Caco-2 (cell line): ENCODE results near the gene SLC13A4. TPM values are rescaled to one million over a fixed set of nuclear protein-coding genes. Genes with fewer than 3 reads are reported as not detected.

Source experiments
- BruUV-seq: library from RNA; stranded (reverse); fragments of 400-500 nt; replicated peaks from 2 replicates; lab custom pipeline; 2021; lab: Mats Ljungman, UMichigan
- CTCF ChIA-PET: fragments of 300-600 bp; sonication (Branson Sonifier 250); formaldehyde crosslinking; loops from one replicate; lab custom pipeline; 2022; ENCODE audit warnings: antibody characterized with exemption; lab: Charles Lee
- POLR2A ChIA-PET: fragments of 300-600 bp; sonication (Branson Sonifier 250); formaldehyde crosslinking; loops from one replicate; lab custom pipeline; 2022; ENCODE audit warnings: antibody characterized with exemption; lab: Charles Lee
- DNase-seq, 2 experiments: peaks; one replicate each; pipeline versions ENCODE4 v3.0.0 to v3.0.0-alpha.2; 2020 to 2022
- H3K27me3 ChIP-seq: replicated peaks from 2 replicates; pipeline ENCODE4 v1.6.0; 2011; ENCODE audit warnings: low read length; ENCODE audit not compliant: control insufficient read depth, insufficient read depth
- H3K36me3 ChIP-seq: 2 replicates; pipeline ENCODE4 v1.5.1; 2011; ENCODE audit warnings: low read length; ENCODE audit not compliant: control insufficient read depth, insufficient read depth
- H3K4me1 ChIP-seq: fragments of 250-450 bp; sonication (Bioruptor Pico); 2 replicates; pipeline ENCODE4 v1.5.1; 2020; ENCODE audit warnings: mild to moderate bottlenecking
- H3K4me3 ChIP-seq: 2 replicates; pipeline ENCODE4 v1.5.1; 2011; ENCODE audit warnings: low read depth, mild to moderate bottlenecking, control low read depth, low read length
- H3K9me3 ChIP-seq: fragments of 250-450 bp; sonication (Bioruptor Pico); 2 replicates; pipeline ENCODE4 v1.5.1; 2020; ENCODE audit warnings: mild to moderate bottlenecking, moderate library complexity
- H3K27ac Mint-ChIP-seq: one replicate; pipeline ENCODE4 v1.8.0; 2022; ENCODE audit warnings: mixed read lengths; ENCODE audit not compliant: unreplicated experiment
- H3K27me3 Mint-ChIP-seq: one replicate; pipeline ENCODE4 v1.8.0; 2022; ENCODE audit warnings: mixed read lengths; ENCODE audit not compliant: insufficient read depth, unreplicated experiment
- H3K36me3 Mint-ChIP-seq: one replicate; pipeline ENCODE4 v1.8.0; 2022; ENCODE audit warnings: mild to moderate bottlenecking, mixed read lengths; ENCODE audit not compliant: insufficient read depth, unreplicated experiment
- H3K4me1 Mint-ChIP-seq: one replicate; pipeline ENCODE4 v1.8.0; 2022; ENCODE audit warnings: low read depth, mixed read lengths; ENCODE audit not compliant: unreplicated experiment
- H3K4me3 Mint-ChIP-seq: one replicate; pipeline ENCODE4 v1.8.0; 2022; ENCODE audit warnings: mild to moderate bottlenecking, moderate library complexity, mixed read lengths; ENCODE audit not compliant: unreplicated experiment
- H3K9me3 Mint-ChIP-seq: one replicate; pipeline ENCODE4 v1.8.0; 2022; ENCODE audit warnings: mixed read lengths; ENCODE audit not compliant: unreplicated experiment
- intact Hi-C: fragments of 100-400 bp; cut with micrococcal nuclease; formaldehyde crosslinking; loops from one replicate; pipeline ENCODE4 v1.10.0; 2022; ENCODE audit not compliant: unreplicated experiment
- total RNA-seq: library from RNA; stranded (reverse); gene quantifications from 2 replicates; pipeline ENCODE4 v1.2.3, GENCODE V29; 2022
- TF ChIP-seq, protein P1 (sequence below), 2 experiments: fragments of 200-600 bp in 1 of 2; IDR thresholded peaks; 1 replicate in 1 of 2; 2 replicates in 1 of 2; pipeline versions ENCODE4 v1.5.1 to v1.8.0; 2011 to 2022; ENCODE audit warnings: antibody characterized with exemption in 1 of 2, control low read depth in 1 of 2, inconsistent platforms in 1 of 2, low read depth in 1 of 2, low read length in 1 of 2, mild to moderate bottlenecking in 1 of 2, moderate library complexity in 1 of 2; ENCODE audit not compliant: insufficient read depth in 1 of 2, severe bottlenecking in 1 of 2, unreplicated experiment in 1 of 2

The SLC13A4 gene
- total RNA-seq, 1 experiment from 2014 or later = not detected

DNA sequence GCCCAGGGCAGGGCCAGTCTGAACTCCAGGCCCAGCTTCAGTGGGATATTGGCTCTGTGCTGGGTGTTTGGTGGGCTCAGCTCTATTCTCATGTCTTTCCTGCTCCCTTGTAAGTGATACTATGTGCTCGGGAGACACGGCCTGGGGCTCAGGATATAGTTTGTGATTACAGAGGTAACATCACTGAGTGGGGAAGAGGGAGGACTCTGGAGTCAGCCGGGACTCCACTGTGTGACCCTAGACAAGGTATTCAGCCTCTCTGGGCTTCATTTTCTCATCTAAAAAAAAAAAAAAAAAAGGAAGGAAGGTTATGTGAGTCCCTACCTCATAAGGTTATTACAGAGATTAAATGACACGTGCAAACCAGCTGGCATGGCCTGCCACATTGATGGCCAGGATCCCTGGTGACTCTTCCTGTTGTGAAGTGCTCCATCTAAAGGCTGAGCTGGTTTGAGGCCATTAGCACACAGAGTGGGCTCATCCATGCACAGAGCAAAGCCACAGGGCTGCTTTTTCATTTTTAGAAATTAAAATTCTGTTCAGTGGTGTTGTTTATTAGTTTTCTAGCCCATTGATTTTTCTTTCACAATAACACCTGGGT is 15.7 kb downstream of the SLC13A4 start:
- Mint-ChIP-seq H3K27me3 (no peaks in the 10 kb centered on the region), H3K4me1 (no peaks in the 10 kb centered on the region), H3K36me3 (no peaks in the 10 kb centered on the region), H3K4me3 (no peak overlapping the region), H3K27ac (no peak overlapping the region), H3K9me3 (no peaks in the 10 kb centered on the region)
- Histone ChIP-seq H3K27me3 (no peaks in the 10 kb centered on the region), H3K4me3 (no peak overlapping the region), H3K36me3 (no peaks in the 10 kb centered on the region), H3K4me1 (peaks cover 20% of the 10 kb centered on the region), H3K9me3 (no peaks in the 10 kb centered on the region)
- DNase-seq = no peak
- BruUV-seq = no TSS peak
- ChIA-PET CTCF (interaction anchor here (0.7 kb wide), 2 partner anchors 83 to 1994 kb away, joined by 3 read pairs; no protein-coding TSS in a partner anchor), POLR2A (no interaction called here)
- TF ChIP-seq, protein P1, sequence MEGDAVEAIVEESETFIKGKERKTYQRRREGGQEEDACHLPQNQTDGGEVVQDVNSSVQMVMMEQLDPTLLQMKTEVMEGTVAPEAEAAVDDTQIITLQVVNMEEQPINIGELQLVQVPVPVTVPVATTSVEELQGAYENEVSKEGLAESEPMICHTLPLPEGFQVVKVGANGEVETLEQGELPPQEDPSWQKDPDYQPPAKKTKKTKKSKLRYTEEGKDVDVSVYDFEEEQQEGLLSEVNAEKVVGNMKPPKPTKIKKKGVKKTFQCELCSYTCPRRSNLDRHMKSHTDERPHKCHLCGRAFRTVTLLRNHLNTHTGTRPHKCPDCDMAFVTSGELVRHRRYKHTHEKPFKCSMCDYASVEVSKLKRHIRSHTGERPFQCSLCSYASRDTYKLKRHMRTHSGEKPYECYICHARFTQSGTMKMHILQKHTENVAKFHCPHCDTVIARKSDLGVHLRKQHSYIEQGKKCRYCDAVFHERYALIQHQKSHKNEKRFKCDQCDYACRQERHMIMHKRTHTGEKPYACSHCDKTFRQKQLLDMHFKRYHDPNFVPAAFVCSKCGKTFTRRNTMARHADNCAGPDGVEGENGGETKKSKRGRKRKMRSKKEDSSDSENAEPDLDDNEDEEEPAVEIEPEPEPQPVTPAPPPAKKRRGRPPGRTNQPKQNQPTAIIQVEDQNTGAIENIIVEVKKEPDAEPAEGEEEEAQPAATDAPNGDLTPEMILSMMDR (IDR thresholded peaks at IDR 0.05; ENCODE audit: insufficient read depth in 1 of 2, low read depth in 1 of 2, low read length in 1 of 2, severe bottlenecking in 1 of 2, unreplicated experiment in 1 of 2) = no peak
- intact Hi-C loops = no loop called here

DNA sequence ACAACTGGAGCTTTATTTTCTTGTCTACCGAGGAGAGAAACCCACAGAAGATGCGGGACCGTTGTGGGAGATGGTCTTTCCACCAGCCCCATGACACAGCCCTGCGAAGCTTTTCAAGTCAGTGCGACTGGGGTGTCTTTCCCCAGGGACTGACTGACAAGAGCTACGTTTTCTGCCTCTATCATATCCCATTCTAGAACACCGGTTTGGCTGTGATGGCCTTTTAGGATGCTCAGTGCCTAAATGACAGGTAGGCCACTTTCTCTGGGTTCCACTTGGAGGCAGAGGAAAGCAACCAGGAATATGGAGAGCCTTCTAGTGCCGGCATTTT is 16.9 kb downstream of the SLC13A4 start:
- no peaks in the 10 kb centered on the region for H3K36me3 Mint-ChIP-seq
- POLR2A ChIA-PET = no interaction called here
- intact Hi-C loops = loop anchor here (1.0 kb wide), 1 partner anchor 39 kb away; no protein-coding TSS in a partner anchor
- H3K27me3 Mint-ChIP-seq = no peaks in the 10 kb centered on the region
- no peaks in the 10 kb centered on the region for H3K9me3 Mint-ChIP-seq
- no peak for DNase-seq
- BruUV-seq = no TSS peak
- no peaks in the 10 kb centered on the region for H3K9me3 ChIP-seq
- no peak overlapping the region for H3K4me3 ChIP-seq
- H3K4me1 ChIP-seq = peaks cover 25% of the 10 kb centered on the region
- H3K36me3 ChIP-seq = no peaks in the 10 kb centered on the region
- H3K4me3 Mint-ChIP-seq = no peak overlapping the region
- CTCF ChIA-PET = no interaction called here
- TF ChIP-seq, protein P1 (IDR thresholded peaks at IDR 0.05; ENCODE audit: insufficient read depth in 1 of 2, low read depth in 1 of 2, low read length in 1 of 2, severe bottlenecking in 1 of 2, unreplicated experiment in 1 of 2) = no peak
- no peak overlapping the region for H3K27ac Mint-ChIP-seq
- no peaks in the 10 kb centered on the region for H3K27me3 ChIP-seq
- no peaks in the 10 kb centered on the region for H3K4me1 Mint-ChIP-seq

DNA sequence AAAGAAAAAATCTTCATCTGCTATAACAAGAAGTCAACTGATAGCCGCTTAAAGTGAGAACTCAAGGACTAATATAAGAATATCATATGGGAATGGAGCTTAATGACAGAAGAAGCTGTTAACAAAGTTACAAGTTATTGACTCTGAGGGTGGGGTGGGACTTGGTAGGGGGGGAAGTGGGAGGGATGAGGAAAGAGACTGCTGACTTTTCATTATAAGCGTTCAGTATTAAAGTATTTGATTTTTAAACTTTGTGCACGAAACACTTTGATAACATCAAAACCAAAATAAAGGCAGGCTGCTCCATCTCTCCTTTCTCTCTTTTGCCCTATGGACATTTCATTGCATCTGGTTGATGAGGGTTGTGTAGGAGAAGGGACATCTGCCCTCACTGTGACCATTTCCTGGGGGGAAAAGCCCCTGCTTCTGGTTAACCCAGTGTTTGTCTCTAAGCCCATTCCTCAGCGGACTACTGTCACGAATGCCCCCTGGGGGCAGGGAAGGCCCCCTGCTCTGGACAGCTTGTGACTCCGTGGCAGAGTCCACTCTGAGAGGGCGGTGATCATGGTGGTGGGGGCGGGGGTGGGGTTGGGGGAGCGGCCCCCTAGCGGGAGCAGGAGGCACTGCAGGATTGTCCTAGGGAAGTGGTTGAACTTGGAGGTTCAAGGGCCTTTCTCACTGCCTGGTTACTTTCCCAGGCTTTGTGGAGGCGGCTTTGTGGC is 17.4 kb downstream of the SLC13A4 start:
- no TSS peak for BruUV-seq
- Mint-ChIP-seq H3K4me1 (no peaks in the 10 kb centered on the region), H3K27me3 (no peaks in the 10 kb centered on the region), H3K9me3 (no peaks in the 10 kb centered on the region), H3K4me3 (no peak overlapping the region), H3K36me3 (no peaks in the 10 kb centered on the region), H3K27ac (no peak overlapping the region)
- Histone ChIP-seq H3K9me3 (no peaks in the 10 kb centered on the region), H3K4me3 (no peak overlapping the region), H3K27me3 (no peaks in the 10 kb centered on the region), H3K4me1 (peaks cover 25% of the 10 kb centered on the region), H3K36me3 (no peaks in the 10 kb centered on the region)
- peak in 1 of 2 experiments; percentile 37 for DNase-seq
- ChIA-PET POLR2A (no interaction called here), CTCF (no interaction called here)
- TF ChIP-seq, protein P1 (IDR thresholded peaks at IDR 0.05; ENCODE audit: insufficient read depth in 1 of 2, low read depth in 1 of 2, low read length in 1 of 2, severe bottlenecking in 1 of 2, unreplicated experiment in 1 of 2) = peak; percentile 63 to 93
- intact Hi-C loops = loop anchor here (1.0 kb wide), 1 partner anchor 38 kb away; no protein-coding TSS in a partner anchor
